GM21381 (cell line): ENCODE data around the gene SLC38A4.
"Not testable (repeated sequence)": the region's sequence is repeated elsewhere in the genome, so short reads cannot be mapped to it uniquely, and the experiment has no call there.

ENCODE experiments used
- ATAC-seq: cut with Tn5 transposase; IDR thresholded peaks from one replicate; pipeline ENCODE4 v1.9.1; 2021; ENCODE audit warnings: mild to moderate bottlenecking, moderate library complexity; ENCODE audit not compliant: unreplicated experiment

SLC38A4 gene

GRCh38 chr12:46825591-46826414 lies at the start of gene SLC38A4:
TSS of gene SLC38A4 (minus strand) at chr12:46825997. CDS start at chr12:46793071, 32,926 bp downstream.
- ATAC-seq: no peak

GRCh38 chr12:46875095-46875494 lies 49.3 kb upstream of the SLC38A4 start:
- ATAC-seq: no peak

DNA sequence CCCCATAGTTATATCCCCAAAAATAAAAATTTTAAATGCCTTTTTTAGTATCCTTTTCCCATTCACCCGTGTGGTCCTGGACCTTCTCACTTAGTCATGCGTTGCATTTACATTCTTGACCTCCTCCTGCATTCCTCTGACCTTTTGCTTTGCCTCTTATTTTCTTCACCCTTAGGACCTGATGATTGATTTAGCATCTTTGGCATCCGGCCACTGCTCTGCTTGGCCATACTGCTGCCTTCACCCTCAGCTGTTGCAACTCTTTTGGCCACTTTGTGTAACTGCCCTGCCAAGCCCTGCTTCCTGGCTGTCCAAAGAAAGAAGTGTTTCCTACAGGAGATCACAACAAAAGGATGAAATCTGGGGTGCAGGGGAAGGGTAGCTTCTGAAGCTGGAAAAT lies 48.8 kb upstream of the SLC38A4 start:
- ATAC-seq: no peak

- no peak for ATAC-seq
Observed at GRCh38 chr12:46872135-46872534, 46.3 kb upstream of the SLC38A4 start.

DNA sequence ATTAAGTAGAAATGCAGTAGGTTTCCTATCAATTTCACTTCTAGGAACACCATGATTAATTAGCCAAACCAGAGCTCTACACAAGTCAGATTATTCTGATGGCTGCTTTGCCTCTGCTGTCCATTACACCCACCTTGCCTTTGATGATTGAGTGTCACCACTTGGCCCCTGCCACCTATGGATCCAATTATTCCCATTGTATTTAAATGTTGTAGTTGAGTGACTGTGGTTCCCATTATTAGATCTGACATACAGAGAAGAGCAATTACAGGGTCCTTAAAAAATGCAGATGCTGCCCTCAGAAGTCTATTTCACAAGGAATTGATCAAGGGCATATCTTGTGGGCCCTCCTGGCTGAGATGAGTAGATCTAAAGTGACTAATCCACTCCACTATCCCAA lies 39.5 kb upstream of the SLC38A4 start:
- no peak for ATAC-seq

DNA sequence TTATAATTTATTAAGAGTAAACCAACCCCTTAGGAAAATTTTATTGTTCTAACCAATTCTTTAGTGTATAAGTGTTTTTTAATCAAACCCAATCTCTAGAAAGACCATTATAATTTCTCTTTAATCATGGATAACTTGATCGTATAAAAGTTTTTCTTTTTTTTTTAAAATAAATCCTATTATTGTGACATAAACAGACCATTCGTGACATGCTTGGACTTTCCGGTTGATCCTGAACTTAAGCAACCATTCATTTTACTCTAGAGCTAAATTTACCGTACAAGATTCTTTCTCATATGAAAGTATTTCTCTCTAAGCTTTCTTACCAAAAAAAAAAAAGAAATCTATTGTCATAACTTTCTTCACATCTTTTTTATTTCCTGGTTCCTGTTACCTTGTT lies 32.6 kb upstream of the SLC38A4 start:
- no peak for ATAC-seq

GRCh38 chr12:46857486-46857885 lies 31.7 kb upstream of the SLC38A4 start:
- no peak for ATAC-seq

- no peak for ATAC-seq
Observed at GRCh38 chr12:46855760-46856159, 30.0 kb upstream of the SLC38A4 start.

GRCh38 chr12:46854188-46854587 lies 28.4 kb upstream of the SLC38A4 start:
- not testable (repeated sequence) for ATAC-seq

- ATAC-seq: not testable (repeated sequence)
Observed at GRCh38 chr12:46848792-46849191, 23.0 kb upstream of the SLC38A4 start.

GRCh38 chr12:46847001-46847400 lies 21.2 kb upstream of the SLC38A4 start:
- ATAC-seq: no peak

DNA sequence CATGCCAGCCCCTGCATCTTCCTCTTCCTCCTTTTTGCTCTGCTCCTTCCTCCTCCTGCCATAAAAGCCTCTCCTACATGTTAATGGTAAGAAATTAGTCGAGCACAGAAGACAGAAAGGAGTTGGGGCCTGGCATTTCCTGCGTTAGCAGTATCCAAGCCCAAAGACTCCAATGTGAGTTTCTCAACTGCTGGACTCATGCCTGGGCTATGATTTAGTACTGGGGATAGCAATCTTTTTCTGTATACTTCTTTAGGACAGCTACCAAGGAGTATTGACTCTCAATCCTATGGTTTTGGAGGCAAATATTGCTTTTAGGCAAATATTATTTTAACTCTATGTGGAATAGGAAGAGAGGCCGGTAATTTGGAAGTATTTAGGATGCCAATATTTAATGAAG lies 18.0 kb upstream of the SLC38A4 start:
- no peak for ATAC-seq

- no peak for ATAC-seq
Observed at GRCh38 chr12:46841891-46842290, 16.1 kb upstream of the SLC38A4 start.

DNA sequence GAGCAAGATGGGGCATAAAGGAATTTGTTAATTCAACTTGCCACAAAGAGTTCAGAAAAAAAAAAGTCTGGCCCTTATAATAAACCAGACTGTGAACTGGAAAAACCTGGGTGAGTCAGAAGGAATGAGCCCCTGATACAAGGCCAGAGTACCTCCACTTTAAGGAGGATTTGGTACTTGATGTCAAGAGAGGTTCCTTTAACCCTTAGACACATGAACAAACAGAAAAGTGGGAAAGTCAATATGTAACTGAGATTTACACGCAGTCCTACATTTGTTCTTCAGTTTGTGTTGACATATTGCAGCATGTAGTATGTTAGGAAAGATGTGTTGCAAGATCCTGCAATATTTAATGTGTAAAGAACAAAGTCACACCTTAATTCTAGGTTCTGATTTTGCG lies 14.2 kb upstream of the SLC38A4 start:
- no peak for ATAC-seq

DNA sequence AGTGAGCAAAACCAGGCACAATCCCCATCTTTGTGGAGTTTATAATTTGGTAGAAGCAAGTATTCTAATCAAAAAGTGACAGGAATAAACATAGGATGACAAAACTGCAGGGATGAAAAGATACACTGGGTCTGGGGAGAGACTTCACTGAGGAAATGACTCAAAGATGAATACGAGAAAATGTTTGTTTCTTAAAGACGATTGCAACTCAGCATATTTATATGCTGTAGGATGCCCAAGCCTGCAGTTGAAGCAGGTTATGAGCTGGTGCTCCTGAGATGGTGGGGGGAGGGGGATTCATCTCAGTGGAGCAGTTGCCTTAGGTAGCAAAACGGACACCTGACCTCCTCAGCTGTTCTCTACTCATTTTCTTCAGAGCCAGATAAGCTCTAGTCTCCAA lies 13.4 kb upstream of the SLC38A4 start:
- no peak for ATAC-seq

DNA sequence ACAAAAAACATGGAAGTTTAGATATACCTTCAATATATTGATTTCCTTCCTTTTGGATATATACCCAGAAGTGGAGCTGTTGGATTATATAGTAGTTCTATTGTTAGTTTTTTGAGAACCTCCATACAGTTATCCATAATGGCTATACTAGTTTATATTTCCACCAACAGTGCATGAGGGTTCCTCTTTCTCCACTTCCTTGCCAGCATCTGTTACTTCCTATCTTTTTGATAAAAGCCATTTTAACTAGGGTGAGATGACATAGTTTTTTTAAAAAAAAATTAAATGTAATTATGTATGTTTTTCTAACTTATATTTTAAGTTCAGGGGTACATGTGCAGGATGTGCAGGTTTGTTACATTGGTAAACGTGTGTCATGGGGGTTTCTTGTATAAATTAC lies 10.0 kb upstream of the SLC38A4 start:
- ATAC-seq: no peak

GRCh38 chr12:46832130-46832704 lies 6.4 kb upstream of the SLC38A4 start:
- ATAC-seq: no peak

- no peak for ATAC-seq
Observed at GRCh38 chr12:46831335-46832129, 5.7 kb upstream of the SLC38A4 start.

- ATAC-seq: no peak
Observed at GRCh38 chr12:46830731-46831334, 5.0 kb upstream of the SLC38A4 start.

DNA sequence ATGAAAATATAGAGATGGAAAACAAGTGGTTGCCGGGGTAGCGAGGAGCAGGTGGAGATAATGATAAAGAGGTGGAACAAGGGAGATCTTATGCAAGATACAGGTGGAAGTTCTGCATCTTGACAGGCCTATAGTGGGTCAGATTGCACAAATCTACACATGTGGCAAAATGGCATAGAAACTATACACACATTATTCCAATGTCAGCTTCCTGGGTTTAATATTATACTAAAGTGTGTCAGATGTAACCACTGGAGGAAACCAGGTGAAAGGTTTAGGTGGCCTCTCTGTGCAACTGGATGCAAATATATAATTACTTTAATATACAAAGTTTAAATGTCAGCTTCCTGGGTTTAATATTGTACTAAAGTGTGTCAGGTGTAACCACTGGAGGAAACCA lies 1.1 kb downstream of the SLC38A4 start:
- no peak for ATAC-seq

DNA sequence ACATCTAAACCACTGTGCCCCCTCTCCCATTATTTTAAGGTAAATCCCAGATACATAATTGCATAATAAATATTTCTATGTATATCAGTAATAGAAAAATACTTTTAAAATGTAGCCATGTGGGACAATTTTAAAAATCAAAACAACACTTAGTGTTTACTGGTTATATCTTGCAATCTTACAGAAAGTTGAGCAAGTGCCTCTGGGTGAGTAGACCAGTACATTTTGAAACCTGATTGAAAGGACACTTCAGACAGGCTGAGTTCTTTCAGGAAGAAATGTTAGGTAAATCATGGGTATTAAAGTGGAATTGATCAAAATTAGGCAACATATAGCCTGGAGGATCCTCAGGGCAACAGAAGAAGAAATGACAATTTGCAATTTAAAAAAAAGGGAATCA lies 7.2 kb downstream of the SLC38A4 start:
- ATAC-seq: no peak
